H54 (cell line): ENCODE results near the gene PTAFR.
"Not testable (repeated sequence)": the region's sequence is repeated elsewhere in the genome, so short reads cannot be mapped to it uniquely, and the experiment has no call there.

Experiments
- DNase-seq: peaks from one replicate; pipeline ENCODE4 v3.0.0; 2011; ENCODE audit warnings: low spot score, mixed read lengths; ENCODE audit not compliant: insufficient read length
- FAIRE-seq: peaks from 3 replicates; lab custom pipeline; 2011; peaks lifted over from hg19 to GRCh38; lab: Jason Lieb, UNC
- POLR2A ChIP-seq: IDR thresholded peaks from 2 replicates; pipeline ENCODE4 v1.6.1; 2011; ENCODE audit warnings: low read depth, mild to moderate bottlenecking, low read length

The PTAFR gene

DNA sequence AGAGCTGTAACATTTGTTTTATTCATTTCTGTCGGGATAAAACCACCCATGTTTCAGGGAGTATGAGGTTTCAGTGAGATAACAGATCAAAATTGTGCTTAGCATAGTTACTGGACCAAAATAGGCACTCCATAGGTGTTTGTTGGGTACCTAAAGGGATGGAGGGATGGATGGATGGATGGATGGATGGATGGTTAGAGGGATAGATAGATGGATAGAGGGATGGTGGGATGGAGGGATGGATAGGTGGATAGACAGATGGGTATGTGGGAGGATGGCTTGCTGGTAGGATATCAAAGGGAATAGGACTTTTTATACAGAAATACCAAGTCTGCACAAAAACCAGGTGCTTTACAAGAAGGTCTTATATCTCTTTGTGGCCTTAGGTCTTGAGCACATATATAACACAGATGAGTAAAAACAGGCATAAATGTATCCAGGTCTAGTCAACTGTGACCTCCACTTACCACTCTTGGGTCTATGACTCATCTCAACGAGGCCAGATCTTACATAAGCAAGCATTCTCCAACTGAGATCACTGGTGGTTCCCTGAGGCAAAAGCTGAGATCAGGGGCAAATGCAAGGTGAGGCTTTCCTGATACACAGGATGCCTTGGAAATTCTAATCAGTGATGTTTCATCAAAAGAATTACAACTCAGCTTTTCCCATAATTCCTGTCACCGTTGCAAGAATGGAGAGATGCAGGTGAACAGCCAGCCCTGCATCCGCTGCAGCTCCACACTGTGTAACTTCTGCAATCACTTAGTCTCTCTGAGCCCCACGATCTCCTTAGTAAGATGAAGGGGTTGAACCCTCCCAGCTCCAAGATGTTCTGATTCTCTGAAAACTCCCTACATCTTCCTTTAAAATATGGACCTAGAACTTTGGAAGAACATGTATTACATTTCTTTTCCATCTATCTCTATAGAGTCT lies 32.0 kb downstream of the PTAFR start:
- DNase-seq (no peak), FAIRE-seq (peak; percentile 58)
- no peak for TF ChIP-seq POLR2A

DNA sequence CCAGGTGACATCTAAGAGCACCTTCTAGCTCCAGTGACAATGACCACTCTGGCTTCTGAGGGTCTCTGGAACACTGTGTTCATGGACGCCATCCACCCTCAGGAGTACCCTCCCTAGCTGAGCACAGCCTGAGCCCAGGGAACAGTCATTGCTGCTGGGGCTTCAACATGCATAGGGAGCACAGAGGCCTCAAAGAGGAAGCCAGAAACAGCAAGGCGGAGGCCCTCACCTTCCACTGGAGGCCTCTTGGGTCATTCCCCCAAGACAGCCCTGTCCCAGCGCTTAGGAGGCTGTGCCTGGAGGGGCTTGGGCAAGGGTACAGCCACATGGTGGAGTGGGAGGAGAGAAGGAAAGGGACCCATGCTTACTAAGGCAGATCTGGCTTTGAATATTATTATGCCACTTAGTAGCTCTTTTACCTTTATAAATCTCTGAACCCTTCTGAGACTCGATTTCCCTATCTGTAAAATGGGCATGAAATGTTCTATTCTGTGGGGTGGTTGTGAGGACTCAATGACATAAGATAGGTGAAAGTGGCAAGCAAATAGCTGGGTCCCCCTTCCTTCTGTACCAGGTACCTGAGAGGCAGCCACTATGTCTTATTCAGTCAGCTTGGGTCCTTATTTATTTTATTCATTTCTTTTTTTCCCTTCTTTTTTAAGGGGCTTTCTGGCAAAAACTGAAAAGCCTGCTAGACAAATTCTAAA lies 32.8 kb downstream of the PTAFR start:
- no peak for FAIRE-seq
- TF ChIP-seq POLR2A: no peak

DNA sequence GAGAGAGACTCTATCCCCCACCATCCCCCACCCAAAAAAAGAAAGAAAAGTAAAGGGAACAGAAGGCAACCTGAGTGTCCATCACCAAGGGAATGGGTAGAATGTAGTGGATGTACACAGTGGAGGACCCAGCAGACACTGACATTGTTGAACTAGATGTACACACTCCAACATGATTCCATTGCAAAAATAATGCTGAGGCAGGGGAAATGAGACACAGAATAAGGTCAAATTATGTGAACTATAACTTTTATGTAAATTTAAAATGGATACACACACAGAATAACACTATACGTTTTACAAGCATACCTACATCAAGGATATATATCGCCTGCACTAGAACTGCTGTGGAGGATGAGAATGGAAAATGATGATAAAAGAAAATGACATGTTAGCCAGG lies 34.8 kb downstream of the PTAFR start:
- FAIRE-seq: no peak
- DNase-seq: no peak
- no peak for TF ChIP-seq POLR2A

More for the DNA sequence above, 32.8 kb downstream of the PTAFR start:
- no peak for DNase-seq

DNA sequence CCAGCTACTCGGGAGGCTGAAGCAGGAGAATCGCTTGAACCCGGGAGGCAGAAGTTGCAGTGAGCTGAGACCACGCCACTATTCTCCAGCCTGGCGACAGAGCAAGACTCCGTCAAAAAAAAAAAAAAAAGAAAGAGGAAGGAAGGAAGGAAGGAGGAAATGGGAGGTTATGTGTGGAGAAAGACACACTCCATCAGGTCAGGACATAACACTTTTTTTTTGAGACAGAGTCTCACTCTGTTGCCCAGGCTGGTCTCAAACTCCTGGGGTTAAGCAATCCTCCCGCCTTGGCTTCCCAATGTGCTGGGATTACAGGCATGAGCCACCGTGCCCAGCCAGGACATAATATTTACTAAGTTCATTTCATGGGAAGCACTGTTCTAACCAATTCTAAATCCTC lies 36.6 kb downstream of the PTAFR start:
- FAIRE-seq, DNase-seq: not testable (repeated sequence)

DNA sequence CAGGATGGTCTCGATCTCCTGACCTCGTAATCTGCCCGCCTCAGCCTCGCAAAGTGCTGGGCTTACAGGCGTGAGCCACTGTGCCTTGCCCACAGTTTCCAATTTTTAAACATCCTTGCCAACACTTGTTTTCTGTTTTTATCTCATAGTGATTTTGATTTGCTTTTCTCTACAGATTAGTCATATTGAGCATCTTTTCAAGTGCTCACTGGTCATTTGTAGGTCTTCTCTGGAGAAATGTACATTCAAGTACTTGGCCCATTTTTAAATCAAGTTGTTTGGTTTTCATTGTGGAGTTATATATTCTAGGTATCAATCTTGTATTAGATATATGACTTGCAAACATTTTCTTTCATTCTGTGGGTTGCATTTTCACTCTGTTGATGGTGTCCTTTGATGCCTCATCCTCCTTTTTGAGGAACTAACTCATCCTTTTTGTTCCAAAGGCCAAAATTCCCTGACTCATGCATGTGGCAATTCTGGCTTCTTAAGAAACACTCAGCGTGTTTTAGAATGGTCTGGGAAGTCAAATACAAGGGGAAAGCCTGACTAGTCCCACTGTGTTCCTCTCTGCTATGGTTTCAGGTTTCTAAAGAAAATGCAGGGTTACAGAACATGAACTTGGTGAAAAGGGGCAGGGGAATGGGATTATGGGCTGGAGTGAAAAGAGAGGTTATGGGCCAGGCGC lies 37.3 kb downstream of the PTAFR start:
- no peak for DNase-seq
- FAIRE-seq: no peak
- TF ChIP-seq POLR2A: no peak

DNA sequence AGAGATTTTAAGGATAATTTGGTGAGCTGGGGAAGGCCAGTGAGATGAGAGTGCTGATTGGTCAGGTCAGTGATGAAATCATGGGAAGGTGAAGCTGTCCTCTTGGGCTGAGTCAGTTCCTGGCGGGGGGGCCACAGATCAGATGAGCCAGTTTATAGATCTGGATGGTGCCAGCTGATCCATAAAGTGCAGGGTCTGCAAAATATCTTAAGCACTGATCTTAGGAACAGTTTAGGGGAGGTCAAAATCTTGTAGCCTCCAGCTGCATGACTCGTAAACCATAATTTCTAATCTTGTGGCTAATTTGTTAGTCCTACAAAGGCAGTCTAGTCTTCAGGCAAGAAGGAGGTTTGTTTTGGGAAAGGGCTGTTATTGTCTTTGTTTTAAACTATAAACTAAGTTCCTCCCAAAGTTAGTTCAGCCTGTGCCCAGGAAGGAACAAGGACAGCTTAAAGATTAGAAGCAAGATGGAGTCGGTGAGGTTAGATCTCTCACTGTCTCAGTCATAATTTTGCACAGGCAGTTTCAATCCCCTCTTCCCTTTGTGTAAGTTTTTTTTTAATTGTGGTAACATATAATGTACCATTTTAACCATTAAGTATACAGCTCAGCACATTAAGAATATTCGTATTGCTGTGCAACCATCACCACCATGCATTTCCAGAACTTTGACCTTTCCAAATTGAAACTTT lies 39.4 kb downstream of the PTAFR start:
- DNase-seq: no peak
- peak; percentile 55 for FAIRE-seq
- TF ChIP-seq POLR2A: no peak

DNA sequence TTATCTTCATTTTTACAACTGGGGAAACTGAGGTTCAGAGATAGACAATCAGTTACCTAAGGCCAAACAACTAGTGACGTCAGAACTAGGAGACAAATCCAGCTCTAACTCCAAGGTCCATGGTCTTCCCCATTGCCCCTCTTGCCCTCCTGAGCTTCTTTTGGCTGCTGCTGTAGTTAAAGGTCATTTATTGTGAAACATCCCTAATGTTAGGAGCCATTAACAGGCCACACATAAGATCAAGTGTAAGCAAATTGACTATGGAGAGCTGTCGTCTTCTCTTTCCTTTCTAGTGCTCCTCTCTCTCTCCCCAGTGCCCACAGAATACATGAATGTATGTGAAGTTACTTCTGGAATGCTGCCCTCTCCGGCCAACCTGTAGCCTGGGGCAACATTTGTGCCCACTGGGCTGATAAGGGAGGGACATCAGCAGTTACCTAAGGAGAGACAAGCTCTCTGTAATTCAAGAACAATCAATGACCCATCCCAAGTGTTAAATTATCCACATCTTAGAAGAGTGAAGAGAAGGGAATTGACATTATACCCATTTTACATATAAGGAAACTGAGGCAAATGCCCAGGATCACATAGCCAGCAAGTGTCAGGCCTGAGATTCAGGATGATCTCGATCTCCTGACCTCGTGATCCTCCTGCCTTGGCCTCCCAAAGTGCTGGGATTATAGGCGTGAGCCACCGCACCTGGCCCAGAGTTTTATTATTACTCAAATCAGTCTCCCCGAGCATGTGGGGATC lies 40.1 kb downstream of the PTAFR start:
- DNase-seq (no peak), FAIRE-seq (no peak)
- TF ChIP-seq POLR2A: no peak

DNA sequence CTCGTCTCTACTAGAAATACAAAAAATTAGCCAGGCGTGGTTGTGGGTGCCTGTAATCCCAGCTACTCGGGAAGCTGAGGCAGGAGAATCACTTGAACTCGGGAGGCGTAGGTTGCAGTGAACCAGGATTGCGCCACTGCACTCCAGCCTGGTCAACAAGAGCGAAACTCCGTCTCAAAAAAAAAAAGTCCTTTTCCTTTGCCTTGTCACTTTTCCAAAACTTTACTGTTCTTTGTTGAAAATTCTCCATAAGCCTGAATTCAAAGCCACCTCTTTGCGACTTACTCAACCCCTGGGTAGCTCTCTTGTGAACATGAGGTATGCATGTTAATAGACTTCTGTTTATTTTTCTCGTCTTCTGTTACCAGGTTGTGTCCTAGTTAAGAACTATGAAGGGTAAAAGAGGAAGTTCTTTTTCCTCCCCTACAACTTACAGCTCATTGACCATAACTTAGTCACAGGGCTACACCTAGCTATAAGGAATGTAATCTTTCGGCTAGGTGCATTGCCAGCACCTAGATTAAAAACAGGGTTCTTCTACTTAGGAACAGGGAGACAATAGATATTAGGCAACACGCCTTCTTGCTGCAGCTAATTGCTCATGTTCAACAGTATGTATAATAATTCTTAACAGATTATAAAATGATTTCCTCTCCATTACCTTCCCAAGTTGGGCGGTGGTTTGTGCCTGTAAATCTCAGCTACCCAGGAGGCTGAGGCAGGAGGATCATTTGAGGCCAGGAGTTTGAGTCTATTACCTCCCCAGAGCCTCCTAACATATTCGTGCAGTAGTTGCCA lies 40.9 kb downstream of the PTAFR start:
- no peak for FAIRE-seq
- no peak for TF ChIP-seq POLR2A
- no peak for DNase-seq

DNA sequence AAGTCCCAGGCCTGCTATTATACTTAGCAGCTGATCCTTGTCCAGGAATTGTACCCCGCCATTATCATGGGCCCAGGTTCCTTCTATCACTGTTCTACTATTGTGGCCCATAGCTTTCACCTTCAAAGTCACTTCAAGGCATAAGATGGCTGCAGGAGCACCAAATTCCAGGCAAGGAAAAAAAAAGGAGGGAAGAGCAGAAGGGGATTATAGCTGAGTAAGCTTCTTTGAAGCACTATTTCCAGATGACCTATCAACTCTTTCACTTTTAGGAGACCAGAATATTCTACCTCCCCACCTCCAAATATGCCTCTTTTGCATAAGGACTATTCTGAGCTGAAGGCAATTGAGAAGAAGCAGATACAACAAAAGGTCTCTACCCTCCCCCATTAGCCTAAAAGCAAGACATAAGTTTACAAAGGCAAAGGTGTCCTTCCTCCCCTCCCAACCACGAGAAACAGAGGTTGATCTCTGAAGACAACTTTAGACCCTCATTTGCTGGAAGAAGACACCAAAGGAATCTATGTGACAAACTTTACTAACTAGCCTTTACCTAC lies 41.8 kb downstream of the PTAFR start:
- no peak for FAIRE-seq
- no peak for TF ChIP-seq POLR2A
- DNase-seq: no peak

DNA sequence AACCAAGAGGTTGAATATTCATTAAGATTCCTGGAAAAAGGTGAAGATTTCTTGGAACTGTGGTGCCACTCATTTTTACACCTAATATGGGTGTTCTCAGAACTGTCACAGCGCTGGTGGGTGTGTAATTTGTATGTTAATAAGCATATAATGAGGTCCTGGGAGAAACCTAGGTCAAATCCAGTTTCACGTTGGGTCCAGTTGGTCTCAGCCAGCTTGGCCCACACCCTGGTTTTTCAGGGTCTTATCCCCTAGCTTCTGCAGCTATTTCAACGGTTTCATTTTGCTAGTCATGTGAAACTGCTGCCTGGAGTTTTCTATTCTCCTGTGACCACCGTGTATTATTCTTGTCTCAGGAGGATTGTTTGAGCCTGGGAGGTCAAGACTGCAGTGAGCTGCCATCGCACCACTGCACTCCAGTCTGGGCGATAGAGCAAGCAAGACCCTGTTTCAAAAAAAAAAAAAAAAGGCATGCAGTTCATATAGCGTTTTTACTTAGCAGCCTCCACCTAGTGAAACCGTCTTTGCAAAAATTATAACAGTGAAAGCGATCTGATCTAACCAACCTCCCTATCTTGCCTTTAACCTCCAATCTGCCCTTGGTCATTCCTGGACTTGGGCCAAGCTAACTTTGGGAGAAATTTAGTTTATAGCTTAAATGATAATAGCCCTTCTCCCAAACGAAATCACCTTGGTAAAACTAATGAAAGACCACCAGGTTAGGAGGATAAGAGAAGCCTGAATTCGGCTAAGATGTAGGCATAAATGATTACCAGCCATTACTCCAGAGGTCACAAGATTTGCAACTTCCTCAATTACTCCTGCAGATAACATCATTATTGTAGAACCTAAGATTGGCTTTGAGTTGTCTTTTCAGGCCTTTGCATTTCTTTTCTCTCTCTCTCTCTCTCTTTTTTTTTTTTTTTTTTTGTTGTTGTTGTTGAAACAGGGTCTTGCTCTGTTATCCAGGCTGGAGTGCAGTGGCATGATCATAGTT lies 44.0 kb downstream of the PTAFR start:
- no peak for FAIRE-seq
- TF ChIP-seq POLR2A: no peak
- no peak for DNase-seq

DNA sequence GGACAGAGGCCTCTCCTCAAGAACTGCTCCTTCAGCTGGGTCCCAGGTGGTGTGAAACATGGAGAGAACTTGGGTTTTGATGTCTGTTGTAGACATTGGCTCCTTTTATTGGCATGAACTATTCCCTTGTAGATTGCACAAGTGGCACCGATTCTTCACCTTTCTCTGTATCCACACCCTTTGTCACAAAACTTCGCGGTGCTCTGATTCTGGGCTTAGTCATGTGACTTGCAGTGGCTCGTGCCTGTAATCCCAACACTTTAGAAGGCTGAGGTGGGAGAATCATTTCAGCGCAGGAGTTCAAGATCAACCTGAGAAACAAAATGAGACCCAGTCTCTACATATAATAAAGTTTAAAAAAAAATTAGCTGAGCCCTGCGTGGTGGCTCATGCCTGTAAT lies 45.6 kb downstream of the PTAFR start:
- FAIRE-seq: no peak
- no peak for TF ChIP-seq POLR2A
- DNase-seq: no peak
